MG63 (cell line): ENCODE measurements around the gene MEIOB. TPM values are rescaled to one million over a fixed set of nuclear protein-coding genes. Genes with fewer than 3 reads are reported as not detected.
"Not testable (repeated sequence)": the region's sequence is repeated elsewhere in the genome, so short reads cannot be mapped to it uniquely, and the experiment has no call there.

Source experiments
- DNase-seq: peaks from one replicate; pipeline ENCODE4 v3.0.0-alpha.2; 2020
- H3K27me3 ChIP-seq: fragments of 250-450 bp; sonication (Bioruptor Pico); 2 replicates; pipeline ENCODE4 v1.5.1; 2020; ENCODE audit warnings: mild to moderate bottlenecking, moderate library complexity
- H3K36me3 ChIP-seq: fragments of 250-450 bp; sonication (Bioruptor Pico); 2 replicates; pipeline ENCODE4 v1.5.1; 2020; ENCODE audit warnings: mild to moderate bottlenecking, moderate library complexity
- H3K4me3 ChIP-seq: fragments of 250-450 bp; sonication (Bioruptor Pico); 2 replicates; pipeline ENCODE4 v1.5.1; 2020; ENCODE audit warnings: mild to moderate bottlenecking, moderate library complexity
- H3K9me3 ChIP-seq: fragments of 250-450 bp; sonication (Bioruptor Pico); 2 replicates; pipeline ENCODE4 v1.5.1; 2020; ENCODE audit warnings: mild to moderate bottlenecking, moderate library complexity
- total RNA-seq: library from RNA; depleted of rRNA; stranded (reverse); fragments of >200 nt; shearing (Covaris generic); gene quantifications from 2 replicates; pipeline ENCODE4 v1.2.3, GENCODE V29; 2014; ENCODE audit warnings: low replicate concordance

Gene MEIOB
- total RNA-seq, 1 experiment from 2014 or later: 21.6 TPM

DNA sequence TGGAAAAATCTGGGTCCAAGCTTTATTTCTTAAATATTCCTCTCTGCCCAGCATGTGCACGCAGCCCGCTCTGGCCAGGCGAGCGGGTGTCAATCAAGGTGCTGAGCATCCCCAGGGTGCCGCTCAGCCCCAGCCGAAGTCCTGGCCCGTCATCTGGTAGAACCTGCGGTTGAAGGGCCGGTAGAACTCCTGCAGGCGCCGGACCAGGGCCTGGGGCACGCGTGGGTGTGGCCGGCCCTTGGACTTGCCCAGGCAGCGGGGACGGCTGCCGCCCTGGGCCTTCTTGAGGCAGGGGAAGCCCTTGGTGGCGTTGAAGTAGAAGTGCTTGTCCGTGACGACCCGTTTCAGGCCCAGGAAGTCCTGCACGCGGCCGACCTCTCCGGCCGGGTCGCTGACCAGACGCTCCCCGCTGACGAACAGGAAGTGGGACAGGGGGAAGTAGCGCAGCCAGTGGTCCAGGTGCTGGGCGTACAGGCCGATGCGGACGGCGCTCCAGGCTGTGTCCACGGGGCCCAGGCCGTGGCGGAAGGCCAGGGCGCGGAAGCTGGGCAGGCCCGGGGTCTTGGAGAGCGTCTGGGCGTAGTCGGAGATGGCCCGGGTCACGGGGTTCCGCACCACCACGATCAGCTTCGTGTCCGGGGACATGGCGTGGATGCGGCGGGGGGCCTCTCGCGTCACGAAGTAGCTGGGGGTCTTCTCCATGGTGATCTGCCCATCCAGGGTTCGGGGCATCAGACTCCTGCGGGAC, 39.7 kb upstream of the MEIOB start:
- H3K4me3 ChIP-seq: no peak overlapping the region
- no peak for DNase-seq
- no peaks in the 10 kb centered on the region for H3K36me3 ChIP-seq
- H3K27me3 ChIP-seq: peaks cover 4% of the 10 kb centered on the region
- no peaks in the 10 kb centered on the region for H3K9me3 ChIP-seq

DNA sequence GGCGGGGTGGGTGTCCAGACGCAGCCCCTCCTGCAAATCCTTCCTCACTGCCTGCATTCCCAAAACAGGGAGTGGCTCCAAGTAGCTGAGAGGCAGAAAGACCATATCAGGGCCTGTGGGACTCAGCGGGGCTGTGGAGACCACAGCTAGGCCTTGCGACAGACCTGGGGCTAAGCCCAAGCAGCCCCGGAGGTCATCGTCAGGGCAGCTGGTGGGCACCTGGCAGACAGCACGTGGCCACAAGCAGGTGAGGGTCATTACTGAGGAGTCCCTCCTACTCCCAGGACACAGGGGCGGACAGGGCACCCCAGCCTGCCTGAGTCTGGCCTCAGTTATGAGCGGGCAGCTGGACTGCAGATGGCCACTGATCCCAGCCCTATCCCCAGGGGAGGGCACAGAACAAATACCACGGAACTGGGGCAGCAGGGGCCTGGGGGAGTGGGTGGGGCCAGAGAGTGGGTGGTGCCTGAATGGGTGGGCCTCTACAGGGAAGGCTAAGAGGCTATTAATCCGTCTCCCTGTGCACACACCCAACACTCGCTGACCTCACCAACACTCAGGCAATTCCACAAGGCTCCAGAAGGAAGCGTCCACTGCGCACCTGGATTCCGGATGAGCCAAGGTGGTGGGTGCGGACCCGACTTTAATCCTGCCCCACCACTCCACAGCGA, 37.7 kb upstream of the MEIOB start:
- no peaks in the 10 kb centered on the region for H3K36me3 ChIP-seq
- no peaks in the 10 kb centered on the region for H3K27me3 ChIP-seq
- DNase-seq: no peak
- H3K9me3 ChIP-seq: no peaks in the 10 kb centered on the region
- no peak overlapping the region for H3K4me3 ChIP-seq

GRCh38 chr16:1908983-1909382, 37.0 kb upstream of the MEIOB start:
- no peak for DNase-seq
- no peaks in the 10 kb centered on the region for H3K36me3 ChIP-seq
- no peak overlapping the region for H3K4me3 ChIP-seq
- no peaks in the 10 kb centered on the region for H3K27me3 ChIP-seq
- no peaks in the 10 kb centered on the region for H3K9me3 ChIP-seq

- no peaks in the 10 kb centered on the region for H3K9me3 ChIP-seq
- no peaks in the 10 kb centered on the region for H3K27me3 ChIP-seq
- DNase-seq: no peak
- H3K4me3 ChIP-seq: no peak overlapping the region
- no peaks in the 10 kb centered on the region for H3K36me3 ChIP-seq
These were observed 36.2 kb upstream of the MEIOB start for GRCh38 chr16:1908184-1908583.

DNA sequence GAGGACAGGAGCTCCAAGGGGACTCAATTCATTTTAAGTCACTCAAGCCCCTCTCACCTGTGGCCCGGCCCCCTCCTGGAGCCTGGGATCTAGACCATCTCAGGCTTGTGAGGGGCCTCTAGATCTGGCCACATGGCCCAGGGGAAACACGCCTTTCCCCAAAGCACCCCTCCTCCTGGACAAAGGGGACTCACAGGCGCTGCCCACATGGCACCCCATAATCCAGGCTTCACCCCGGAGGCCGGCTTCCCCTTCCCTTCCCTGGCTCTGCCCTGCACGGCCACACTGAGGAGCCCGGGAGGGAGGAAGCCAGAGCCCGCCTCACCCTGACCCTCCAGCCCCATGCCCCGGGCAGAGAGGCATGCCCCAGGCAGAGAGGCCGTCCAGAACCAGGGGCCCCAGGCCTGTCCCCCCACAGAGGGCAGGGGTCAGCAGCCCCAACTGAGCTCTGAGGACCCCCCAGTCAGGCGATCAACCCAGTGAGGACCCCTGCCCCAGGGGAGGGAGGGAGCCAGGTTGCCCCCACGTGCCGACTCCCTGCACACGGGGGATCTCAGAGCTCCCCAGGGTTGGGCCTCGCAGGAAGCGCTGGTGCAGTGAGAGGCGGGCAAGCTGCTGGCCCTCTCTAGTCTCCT, 35.4 kb upstream of the MEIOB start:
- Histone ChIP-seq H3K36me3 (no peaks in the 10 kb centered on the region), H3K27me3 (no peaks in the 10 kb centered on the region), H3K4me3 (no peak overlapping the region), H3K9me3 (no peaks in the 10 kb centered on the region)
- no peak for DNase-seq

DNA sequence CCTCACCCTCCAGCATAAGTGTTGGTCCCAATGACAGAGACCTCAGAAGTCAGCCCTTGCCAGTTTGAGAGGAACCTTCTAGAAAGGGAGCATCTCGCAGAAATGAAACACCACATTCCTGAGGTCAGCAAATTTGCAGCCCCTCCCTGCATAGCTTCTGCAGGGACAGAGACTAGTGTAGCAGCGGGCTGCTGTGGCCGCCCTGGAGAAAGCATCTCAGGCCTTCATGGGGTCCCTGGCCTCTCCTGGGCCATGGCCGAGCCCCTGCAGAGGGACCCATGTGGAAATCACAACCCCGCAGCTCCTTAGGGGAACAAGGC, 34.8 kb upstream of the MEIOB start:
- Histone ChIP-seq H3K27me3 (no peaks in the 10 kb centered on the region), H3K4me3 (no peak overlapping the region), H3K9me3 (no peaks in the 10 kb centered on the region), H3K36me3 (no peaks in the 10 kb centered on the region)
- DNase-seq: no peak

GRCh38 chr16:1906055-1906845, 34.3 kb upstream of the MEIOB start:
- no peak for DNase-seq
- Histone ChIP-seq H3K36me3 (no peaks in the 10 kb centered on the region), H3K4me3 (no peak overlapping the region), H3K9me3 (no peaks in the 10 kb centered on the region), H3K27me3 (no peaks in the 10 kb centered on the region)

DNA sequence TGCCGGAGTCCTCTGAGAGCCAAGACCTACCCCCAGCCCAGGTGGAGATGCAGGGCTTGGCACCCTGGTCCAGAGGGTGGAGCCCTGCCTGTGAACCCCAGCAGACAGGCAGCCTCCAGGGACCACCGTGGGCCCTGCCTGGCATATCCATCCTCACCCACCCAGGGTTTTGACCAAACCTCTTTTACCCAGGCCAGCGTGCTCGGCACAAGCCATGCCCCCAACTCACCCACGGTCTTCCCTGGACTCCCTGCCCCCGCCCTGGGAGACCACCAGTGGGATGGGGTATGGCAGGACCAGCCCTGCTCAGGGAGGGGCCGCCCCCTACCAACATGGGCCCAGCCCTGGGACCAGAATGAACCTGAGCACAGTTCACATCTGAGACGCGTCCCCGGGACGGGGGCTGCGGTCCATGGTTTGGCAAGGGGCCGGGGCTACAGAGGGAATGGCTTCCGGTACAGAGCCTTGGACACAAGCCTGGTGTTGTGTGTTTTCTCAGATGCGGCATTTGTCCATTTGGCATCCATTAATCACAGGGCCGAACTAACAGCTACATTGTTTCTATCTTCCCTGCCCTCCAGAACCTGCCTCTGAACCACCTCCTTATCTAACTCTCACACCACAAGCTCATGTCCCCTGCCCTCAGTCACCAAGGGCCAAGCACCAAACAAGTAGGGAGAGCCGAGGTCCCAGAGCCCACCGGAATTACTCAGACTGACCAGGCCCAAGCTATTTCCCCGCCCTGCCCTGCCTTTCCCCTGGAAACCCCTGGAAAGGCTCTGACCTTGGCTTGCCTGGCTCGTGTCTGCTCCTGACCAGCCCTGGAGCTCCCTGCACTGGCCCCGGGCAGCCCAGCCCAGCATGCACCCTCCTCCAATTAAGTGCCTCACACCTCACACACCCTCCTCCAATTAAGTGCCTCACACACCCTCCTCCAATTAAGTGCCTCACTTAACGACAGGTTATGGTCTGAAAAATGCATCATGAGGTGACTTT, 32.2 kb upstream of the MEIOB start:
- Histone ChIP-seq H3K36me3 (no peaks in the 10 kb centered on the region), H3K9me3 (no peaks in the 10 kb centered on the region), H3K27me3 (peaks cover 5% of the 10 kb centered on the region; the same call in 1 of the 2 replicates), H3K4me3 (no peak overlapping the region)
- DNase-seq: no peak

- H3K27me3 ChIP-seq: peaks cover 11% of the 10 kb centered on the region
- H3K4me3 ChIP-seq: no peak overlapping the region
- H3K9me3 ChIP-seq: no peaks in the 10 kb centered on the region
- no peak for DNase-seq
- no peaks in the 10 kb centered on the region for H3K36me3 ChIP-seq
These were observed 31.2 kb upstream of the MEIOB start for GRCh38 chr16:1903220-1903574.

DNA sequence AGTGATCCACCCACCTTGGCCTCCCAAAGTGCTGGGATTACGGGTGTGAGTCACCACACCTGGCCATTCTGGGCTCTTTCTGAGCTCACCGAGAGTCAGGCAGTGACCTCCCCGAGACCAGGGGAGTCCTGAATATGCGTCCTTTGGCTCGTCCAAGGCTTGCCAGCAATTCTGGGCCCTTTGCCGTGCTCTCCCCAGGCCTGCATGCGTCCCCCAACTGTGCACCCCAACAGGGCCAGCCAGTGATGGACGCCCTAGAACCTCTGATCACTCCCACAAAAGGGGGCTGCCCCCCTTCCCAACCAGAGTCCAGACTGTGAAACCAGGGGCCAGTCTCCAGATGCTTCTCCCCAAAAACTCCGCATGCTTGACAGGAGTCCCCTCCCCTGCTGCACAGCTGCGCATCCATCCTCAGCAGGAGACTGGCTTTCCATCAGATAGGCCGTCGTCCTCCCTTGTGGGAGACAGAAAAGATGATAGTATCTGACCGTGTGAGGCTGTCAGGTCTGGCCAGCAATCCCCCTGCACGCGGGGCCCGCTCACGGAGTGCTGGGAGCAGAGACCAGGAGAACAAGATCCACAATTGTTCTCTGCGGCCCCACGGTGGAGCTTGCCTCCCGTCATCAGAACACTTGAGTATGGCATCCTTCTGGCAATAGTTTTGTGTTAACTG, 30.7 kb upstream of the MEIOB start:
- Histone ChIP-seq H3K4me3 (no peak overlapping the region), H3K9me3 (no peaks in the 10 kb centered on the region), H3K27me3 (peaks cover 11% of the 10 kb centered on the region)

DNA sequence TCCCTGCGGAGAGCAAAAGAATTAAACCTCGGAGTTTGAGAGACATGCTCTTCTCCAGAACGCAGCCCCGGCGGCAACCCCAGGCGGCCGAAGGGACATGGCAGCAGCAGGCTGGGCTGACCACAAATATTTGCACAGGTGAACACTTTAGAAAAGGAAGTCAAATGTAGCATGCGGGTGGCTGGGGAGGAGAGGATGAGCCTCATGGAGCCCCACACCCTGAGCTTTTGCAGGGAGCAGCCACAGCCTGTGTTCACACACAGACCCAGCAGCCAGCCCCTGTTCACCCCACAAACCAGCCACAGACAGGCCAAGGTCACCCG, 28.4 kb upstream of the MEIOB start:
- H3K27me3 ChIP-seq: peaks cover 13% of the 10 kb centered on the region
- no peak for DNase-seq
- H3K9me3 ChIP-seq: no peaks in the 10 kb centered on the region
- H3K4me3 ChIP-seq: no peak overlapping the region
- no peaks in the 10 kb centered on the region for H3K36me3 ChIP-seq

More for the DNA sequence above, 30.7 kb upstream of the MEIOB start:
- H3K36me3 ChIP-seq: no peaks in the 10 kb centered on the region
- DNase-seq: no peak

DNA sequence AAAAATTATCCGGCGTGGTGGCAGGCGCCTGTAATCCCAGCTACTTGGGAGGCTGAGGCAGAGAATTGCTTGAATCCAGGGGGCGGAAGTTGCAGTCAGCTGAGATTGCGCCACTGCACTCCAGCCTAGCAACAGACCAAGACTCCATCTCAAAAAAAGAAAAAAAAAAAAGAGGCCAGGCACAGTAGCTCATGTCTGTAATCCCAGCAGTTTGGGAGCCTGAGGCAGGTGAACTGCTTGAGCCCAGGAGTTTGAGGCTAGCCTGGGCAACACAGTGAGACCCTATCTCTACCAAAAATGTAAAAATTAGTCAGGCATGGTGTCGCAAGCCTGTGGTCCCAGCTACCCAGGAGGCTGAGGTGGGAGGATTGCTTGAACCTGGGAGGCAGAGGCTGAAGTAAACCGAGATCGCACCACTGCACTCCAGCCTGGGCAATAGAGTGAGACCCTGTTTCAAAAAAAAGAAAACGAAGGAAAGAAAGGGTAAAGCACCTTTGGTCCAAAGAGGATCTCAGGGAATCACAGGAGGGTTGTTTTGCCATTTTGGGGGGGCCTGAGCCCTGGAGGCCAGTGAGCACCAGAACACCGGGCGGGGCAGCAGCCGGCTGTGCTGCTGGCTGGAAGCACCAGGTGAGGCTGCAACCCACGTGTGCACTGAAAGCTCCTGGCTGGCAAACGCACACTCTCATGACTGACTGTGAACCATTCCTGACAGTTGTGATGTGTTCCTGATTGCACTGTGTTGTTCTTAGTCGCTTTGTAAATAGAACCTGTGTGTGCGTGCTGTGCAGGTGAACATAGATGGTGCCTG, 27.9 kb upstream of the MEIOB start:
- no peaks in the 10 kb centered on the region for H3K9me3 ChIP-seq
- no peaks in the 10 kb centered on the region for H3K36me3 ChIP-seq
- DNase-seq: no peak
- H3K4me3 ChIP-seq: no peak overlapping the region
- H3K27me3 ChIP-seq: peaks cover 13% of the 10 kb centered on the region

DNA sequence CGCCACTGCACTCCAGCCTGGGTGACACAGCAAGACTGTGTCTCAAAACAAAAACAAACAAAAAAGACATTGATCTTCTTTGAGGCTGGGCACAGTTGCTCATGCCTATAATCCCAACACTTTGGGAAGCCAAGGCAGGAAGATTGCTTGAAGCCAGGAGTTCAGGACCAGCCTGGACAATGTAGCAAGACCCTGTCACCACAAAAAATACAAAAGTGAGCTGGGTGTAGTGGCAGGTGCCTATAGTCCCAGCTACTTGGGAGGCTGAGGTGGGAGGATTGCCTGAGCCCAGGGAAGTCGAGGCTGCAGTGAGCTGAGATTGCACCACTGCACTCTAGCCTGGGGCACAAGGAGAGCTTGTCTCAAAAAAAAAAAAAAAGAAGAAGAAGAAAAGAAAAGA, 25.7 kb upstream of the MEIOB start:
- not testable (repeated sequence) for H3K36me3 ChIP-seq, H3K9me3 ChIP-seq, DNase-seq, H3K4me3 ChIP-seq
- peaks cover 21% of the 10 kb centered on the region for H3K27me3 ChIP-seq

DNA sequence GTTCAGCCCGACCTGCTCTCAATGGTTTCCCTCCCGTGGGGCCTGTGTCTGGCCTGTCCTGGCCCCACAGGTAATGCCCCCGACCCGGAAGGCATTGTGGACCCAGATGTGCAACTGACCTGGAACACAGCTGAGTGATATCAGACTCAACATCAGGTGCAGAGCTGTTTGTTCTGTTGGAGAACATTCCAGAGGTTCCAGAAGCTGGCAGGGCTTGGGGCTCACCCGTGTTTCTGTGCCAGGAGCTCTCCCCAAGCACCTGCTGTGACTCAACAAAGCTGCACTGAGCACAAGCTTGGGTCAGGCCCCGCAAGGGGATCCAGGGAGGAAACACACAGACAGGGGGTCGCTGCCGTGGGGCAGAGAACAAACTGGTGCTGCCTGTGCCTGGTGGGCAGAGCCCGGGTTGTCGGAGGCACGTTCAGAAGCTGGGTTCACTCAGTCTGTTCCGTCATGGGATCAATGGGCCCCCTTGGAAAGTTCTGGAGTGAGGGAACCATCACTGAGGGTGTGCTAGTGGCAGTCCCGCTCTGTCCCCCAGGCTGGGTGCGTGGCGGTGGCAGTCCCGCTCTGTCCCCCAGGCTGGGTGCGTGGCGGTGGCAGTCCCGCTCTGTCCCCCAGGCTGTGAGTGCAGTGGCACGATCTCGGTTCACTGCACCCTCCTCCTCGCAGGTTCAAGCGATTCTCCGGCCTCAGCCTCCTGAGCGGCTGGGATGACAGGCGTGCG, 24.1 kb upstream of the MEIOB start:
- Histone ChIP-seq H3K27me3 (peaks cover 37% of the 10 kb centered on the region), H3K4me3 (no peak overlapping the region), H3K36me3 (no peaks in the 10 kb centered on the region), H3K9me3 (no peaks in the 10 kb centered on the region)
- DNase-seq: no peak

GRCh38 chr16:1895068-1895467, 23.1 kb upstream of the MEIOB start:
- no peaks in the 10 kb centered on the region for H3K36me3 ChIP-seq
- no peak overlapping the region for H3K4me3 ChIP-seq
- H3K9me3 ChIP-seq: no peaks in the 10 kb centered on the region
- peaks cover 44% of the 10 kb centered on the region for H3K27me3 ChIP-seq
- DNase-seq: no peak
